HUDEP-2 (cell line): ENCODE measurements around the gene PADI2.

Source experiments
- DNase-seq, 76 experiments: peaks; one replicate each; lab custom pipeline; 2025; ENCODE audit not compliant: unreplicated experiment in 76 of 76; lab: John Stamatoyannopoulos, UW

The PADI2 gene

GRCh38 chr1:17119076-17119772, at the start of gene PADI2:
TSS of gene PADI2 (minus strand) at chr1:17119451. CDS start at chr1:17119371, 80 bp downstream.
- peak in 37 of 76 experiments; percentile 1 to 54 (median 19) for DNase-seq

- DNase-seq: no peak
These were observed 49.0 kb upstream of the PADI2 start for GRCh38 chr1:17168091-17168876.

GRCh38 chr1:17167786-17168090, 48.5 kb upstream of the PADI2 start:
- no peak for DNase-seq

GRCh38 chr1:17167041-17167785, 48.0 kb upstream of the PADI2 start:
- DNase-seq: no peak

DNA sequence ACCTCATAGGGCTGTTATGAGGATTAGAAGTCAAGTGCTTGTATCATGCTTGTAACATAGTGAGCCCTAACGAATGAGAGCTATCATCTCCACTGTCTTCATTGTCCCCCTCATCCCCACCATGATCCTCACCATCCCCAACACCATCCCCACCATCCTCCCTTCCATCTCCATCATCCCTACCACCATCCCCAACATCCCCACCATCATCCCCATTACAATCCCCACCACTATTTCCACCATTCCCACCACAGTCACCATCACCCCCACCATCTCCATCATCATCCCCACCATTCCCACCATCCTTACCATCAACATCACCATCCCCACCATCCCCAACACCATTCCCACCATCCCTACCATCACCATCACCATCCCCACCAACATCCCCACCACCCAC, 46.6 kb upstream of the PADI2 start:
- DNase-seq: no peak

GRCh38 chr1:17163789-17164666, 44.8 kb upstream of the PADI2 start:
- no peak for DNase-seq

GRCh38 chr1:17163371-17163770, 44.1 kb upstream of the PADI2 start:
- no peak for DNase-seq

DNA sequence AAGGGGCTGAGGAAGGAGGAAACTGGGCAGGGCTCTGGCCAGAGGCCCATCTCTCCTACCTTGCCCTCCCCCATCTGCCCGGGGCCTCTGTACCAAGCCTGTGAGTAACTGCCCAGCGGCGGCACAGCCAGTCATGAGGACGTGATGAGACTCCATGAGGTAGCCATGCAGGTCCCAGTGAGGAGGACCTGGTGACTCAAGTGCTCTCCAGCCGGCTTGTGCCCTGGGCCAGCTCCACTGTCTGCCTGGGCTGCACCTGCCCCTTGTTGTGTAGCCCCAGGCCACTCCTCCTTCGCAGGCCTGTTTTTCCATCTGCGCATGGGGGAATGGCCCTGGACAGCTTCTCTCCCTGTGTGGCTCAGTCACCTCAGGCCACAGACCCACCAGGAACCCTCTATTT, 43.7 kb upstream of the PADI2 start:
- DNase-seq: no peak

DNA sequence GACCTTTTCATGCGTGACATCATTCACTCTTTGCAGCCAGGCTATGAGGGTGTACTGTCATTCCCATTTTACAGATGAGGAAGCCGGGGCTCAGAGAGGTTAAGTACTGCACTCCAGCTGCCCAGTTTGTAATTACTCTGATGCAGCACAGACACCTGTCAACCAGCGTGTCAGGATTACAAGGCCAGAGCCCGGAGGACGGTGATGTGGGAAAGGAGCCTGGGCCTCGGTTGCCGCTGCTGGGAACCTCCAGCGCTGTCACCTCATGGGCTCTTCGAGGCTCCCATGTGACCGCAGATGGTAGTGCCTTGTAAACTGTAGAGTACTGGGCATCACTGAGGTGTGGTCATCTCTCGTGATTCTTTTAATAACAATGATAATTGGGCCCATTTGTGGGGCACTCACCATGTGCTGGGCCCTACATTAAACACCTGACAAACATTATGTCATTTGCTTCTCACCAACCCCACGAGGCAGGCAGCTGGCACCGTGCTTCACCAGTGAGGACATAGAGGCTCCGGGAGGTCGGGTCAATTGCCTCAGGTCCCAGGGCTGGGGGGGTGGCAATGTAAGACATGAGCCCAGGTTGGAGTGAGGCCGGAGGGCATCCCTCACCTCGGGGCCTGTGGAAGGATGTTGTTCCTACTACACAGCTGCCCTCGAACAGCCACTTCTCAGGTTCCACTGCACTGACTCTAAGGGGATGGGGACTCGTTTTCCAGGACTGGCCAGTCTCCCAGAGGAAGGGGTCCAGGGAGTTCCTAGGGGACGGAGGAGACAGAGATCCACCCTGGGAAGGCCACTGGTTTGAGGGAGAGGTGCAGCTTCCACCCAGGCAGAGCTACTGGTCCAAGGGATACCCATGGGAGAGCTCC, 42.9 kb upstream of the PADI2 start:
- no peak for DNase-seq

DNA sequence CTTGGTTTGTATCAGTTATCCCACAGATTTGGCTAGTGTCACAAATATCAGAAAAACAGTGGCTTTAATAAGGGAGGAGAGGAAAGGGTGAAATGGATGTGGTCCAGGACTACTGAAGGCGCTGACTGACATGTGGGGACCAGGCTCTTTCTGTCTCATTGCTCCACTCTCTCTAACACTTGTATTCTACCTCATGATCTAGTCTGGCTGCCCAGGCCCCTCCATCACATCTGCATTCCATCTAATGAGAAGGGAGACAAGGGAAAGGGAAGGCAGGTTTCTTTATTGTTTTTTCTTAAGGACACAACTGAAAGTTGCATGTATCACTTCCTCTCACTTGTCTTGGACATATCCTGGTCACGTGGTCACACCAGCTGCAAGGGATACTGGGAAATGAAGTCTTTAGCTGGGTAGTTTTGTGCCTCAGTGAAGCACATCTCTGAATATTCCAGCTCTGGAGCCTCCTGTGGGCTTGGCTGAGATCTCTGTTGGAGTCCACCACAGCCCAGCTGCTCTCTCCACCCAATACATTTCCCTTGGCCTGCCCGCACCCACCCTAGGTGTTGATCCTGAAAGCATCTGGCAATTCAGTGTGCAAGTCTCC, 42.0 kb upstream of the PADI2 start:
- DNase-seq: no peak

GRCh38 chr1:17158961-17159360, 39.7 kb upstream of the PADI2 start:
- DNase-seq: no peak

- DNase-seq: no peak
These were observed 36.9 kb upstream of the PADI2 start for GRCh38 chr1:17156108-17156507.

DNA sequence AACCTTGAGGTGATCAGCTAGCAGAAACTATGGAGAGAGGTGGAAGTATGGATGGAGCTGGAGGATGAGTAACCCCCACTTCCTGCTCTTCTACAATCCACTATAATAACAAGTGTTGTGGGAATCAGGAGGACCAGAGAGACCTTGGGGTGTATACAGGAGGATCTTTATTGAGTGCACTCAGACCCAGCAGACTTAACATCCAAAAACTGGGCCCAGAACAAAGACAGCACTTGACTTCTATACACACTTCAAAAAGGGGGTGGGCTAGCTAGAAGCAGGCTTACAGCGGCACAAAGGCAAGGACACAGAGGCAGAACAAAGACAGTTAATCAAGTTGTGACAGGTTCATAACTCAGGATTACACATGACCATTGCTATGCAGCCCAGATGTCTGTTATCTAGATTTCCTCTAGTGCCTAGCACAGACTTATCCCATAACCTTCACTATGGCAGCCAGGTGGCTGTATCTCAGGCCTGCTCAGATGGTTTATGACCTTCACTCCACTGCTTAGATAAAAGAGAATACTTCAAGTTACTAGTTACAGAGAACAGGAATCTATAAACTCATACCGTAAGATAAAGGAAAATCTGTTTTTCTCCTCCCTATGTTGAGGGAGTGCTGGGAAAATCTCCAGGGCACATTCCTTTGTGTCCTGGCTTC, 36.1 kb upstream of the PADI2 start:
- no peak for DNase-seq

GRCh38 chr1:17149771-17150170, 30.5 kb upstream of the PADI2 start:
- no peak for DNase-seq

GRCh38 chr1:17148950-17149608, 29.8 kb upstream of the PADI2 start:
- no peak for DNase-seq

DNA sequence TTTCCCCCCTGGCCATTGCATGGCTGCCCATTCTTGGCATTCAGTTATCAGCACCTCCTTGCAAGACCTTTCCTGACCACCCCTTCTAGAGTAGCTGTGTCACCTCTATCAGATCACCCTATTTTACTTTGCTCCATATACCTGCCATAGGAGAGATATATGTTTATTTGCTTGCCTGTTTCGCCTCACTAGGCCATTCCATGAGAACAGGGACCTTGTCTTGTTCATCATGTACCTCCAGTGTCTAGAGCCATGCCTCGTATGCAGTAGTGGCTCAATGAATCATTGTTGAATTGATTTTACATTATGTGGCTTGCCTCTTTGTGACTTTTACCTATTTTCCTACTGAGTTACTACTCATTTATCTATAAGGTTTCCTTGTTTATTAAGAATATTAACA, 26.4 kb upstream of the PADI2 start:
- DNase-seq: no peak

- no peak for DNase-seq
These were observed 24.5 kb upstream of the PADI2 start for GRCh38 chr1:17143760-17144159.

DNA sequence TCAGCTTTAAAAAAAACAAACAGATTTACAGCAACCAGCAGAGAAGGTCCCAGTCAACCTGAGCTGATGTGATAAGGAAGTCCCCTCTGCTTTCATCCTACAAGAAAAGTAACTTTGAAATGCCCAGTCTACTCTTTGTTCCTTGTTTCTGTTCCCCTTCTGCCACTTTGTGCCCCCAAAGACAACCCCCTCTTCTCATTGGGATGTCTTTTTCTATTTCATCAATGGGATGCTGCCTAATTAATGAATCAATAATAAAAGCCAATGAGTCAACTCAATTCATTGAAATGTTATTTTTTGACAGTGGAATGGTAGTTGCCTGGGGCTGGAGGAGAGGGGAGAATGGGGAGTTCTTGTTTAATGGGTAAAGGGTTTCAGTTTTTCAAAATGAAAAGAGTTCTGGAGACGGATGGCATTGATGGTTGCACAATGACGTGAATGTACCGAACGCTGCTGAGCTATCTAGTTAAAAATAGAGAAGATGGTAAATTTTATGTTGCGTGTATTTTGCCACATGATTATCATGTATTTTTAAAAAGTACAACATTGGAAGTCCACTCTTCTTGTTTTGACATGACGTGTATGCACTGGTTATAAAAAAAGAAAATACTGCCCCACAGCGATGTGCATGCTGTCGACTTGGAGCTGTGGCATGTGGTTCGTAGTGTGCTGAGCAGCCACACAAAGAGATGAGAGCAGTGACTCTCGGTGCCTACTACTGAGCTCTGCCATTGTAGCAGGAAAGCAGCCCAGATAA, 22.4 kb upstream of the PADI2 start:
- DNase-seq: no peak
